HEK293 (cell line): ENCODE data around the gene KNG1.
A peak's percentile ranks its signal among the peaks of the same experiment; 100 is the strongest.

Experiments used
- CTCF ChIA-PET: fragments of 350-600 bp; formaldehyde crosslinking; extraction: SDS; loops from one replicate; lab custom pipeline; 2021; ENCODE audit warnings: antibody characterized with exemption; lab: Yijun Ruan, JAX
- POLR2A ChIA-PET: fragments of 300-600 bp; formaldehyde crosslinking; extraction: SDS; loops from one replicate; lab custom pipeline; 2020; ENCODE audit warnings: antibody characterized with exemption, inconsistent platforms; lab: Yijun Ruan, JAX
- H3K27ac ChIP-seq: fragments of 200-500 bp; sonication (Bioruptor generic); 2 replicates; pipeline ENCODE4 v1.5.1; 2014; ENCODE audit warnings: low read depth, low read length, control low read depth, inconsistent platforms; ENCODE audit errors: extremely low read depth
- H3K36me3 ChIP-seq, 2 experiments: fragments of 200-500 bp in 1 of 2; sonication (Bioruptor generic) in 1 of 2; 1 replicate in 1 of 2; 2 replicates in 1 of 2; pipeline ENCODE4 v1.5.1; 2014 to 2017; ENCODE audit warnings: inconsistent platforms in 2 of 2, low read length in 2 of 2; ENCODE audit not compliant: control insufficient read depth in 2 of 2, insufficient read depth in 1 of 2
- H3K4me1 ChIP-seq: fragments of 200-500 bp; sonication (Bioruptor generic); 2 replicates; pipeline ENCODE4 v1.5.1; 2014; ENCODE audit warnings: mild to moderate bottlenecking, low read length, inconsistent platforms; ENCODE audit not compliant: control insufficient read depth, insufficient read depth
- H3K4me3 ChIP-seq: 2 replicates; pipeline ENCODE4 v1.5.1; 2011; ENCODE audit warnings: low read depth, mild to moderate bottlenecking, control low read depth, low read length, moderate library complexity
- H3K9me3 ChIP-seq: fragments of 200-500 bp; sonication (Bioruptor generic); 2 replicates; pipeline ENCODE4 v1.5.1; 2014; ENCODE audit warnings: low read depth, low read length, inconsistent platforms; ENCODE audit not compliant: control insufficient read depth, insufficient read depth
- GFI1B ChIP-seq: fragments of 450-650 bp; formaldehyde crosslinking; IDR thresholded peaks from 2 replicates; pipeline ENCODE4 v1.5.1; 2016; ENCODE audit warnings: missing biosample characterization, missing genetic modification characterization
- MYNN ChIP-seq: fragments of 450-650 bp; formaldehyde crosslinking; IDR thresholded peaks from 2 replicates; pipeline ENCODE4 v1.5.1; 2016; ENCODE audit warnings: missing biosample characterization, missing genetic modification characterization, borderline replicate concordance
- SCRT1 ChIP-seq: fragments of 450-650 bp; formaldehyde crosslinking; IDR thresholded peaks from 2 replicates; pipeline ENCODE4 v1.5.1; 2016; ENCODE audit warnings: missing biosample characterization, missing genetic modification characterization, borderline replicate concordance
- SCRT2 ChIP-seq: fragments of 450-650 bp; formaldehyde crosslinking; IDR thresholded peaks from 2 replicates; pipeline ENCODE4 v1.5.1; 2016; ENCODE audit warnings: missing biosample characterization, missing genetic modification characterization
- TCF7L2 ChIP-seq: IDR thresholded peaks from 2 replicates; pipeline ENCODE4 v1.6.1; 2011; ENCODE audit warnings: low read depth, mild to moderate bottlenecking, inconsistent platforms, low read length, moderate library complexity, borderline replicate concordance
- TRIM28 ChIP-seq: IDR thresholded peaks from 2 replicates; pipeline ENCODE4 v1.6.1; 2011; ENCODE audit warnings: low read length, control low read depth, borderline replicate concordance
- YY1 ChIP-seq: fragments of 450-650 bp; formaldehyde crosslinking; IDR thresholded peaks from 2 replicates; pipeline ENCODE4 v1.5.1; 2018; ENCODE audit warnings: missing biosample characterization, missing genetic modification characterization
- ZFP37 ChIP-seq: fragments of 450-650 bp; formaldehyde crosslinking; IDR thresholded peaks from 2 replicates; pipeline ENCODE4 v1.5.1; 2016; ENCODE audit warnings: missing biosample characterization, missing genetic modification characterization
- ZNF10 ChIP-seq: fragments of 450-650 bp; formaldehyde crosslinking; IDR thresholded peaks from 2 replicates; pipeline ENCODE4 v1.5.1; 2017; ENCODE audit warnings: missing biosample characterization, missing genetic modification characterization
- ZNF302 ChIP-seq: fragments of 450-650 bp; formaldehyde crosslinking; IDR thresholded peaks from 2 replicates; pipeline ENCODE4 v1.5.1; 2016; ENCODE audit warnings: missing biosample characterization, missing genetic modification characterization, low read depth
- ZNF311 ChIP-seq: fragments of 450-650 bp; formaldehyde crosslinking; IDR thresholded peaks from 2 replicates; pipeline ENCODE4 v1.5.1; 2017; ENCODE audit warnings: missing biosample characterization, missing genetic modification characterization, borderline replicate concordance
- ZNF426 ChIP-seq: fragments of 450-650 bp; formaldehyde crosslinking; IDR thresholded peaks from 2 replicates; pipeline ENCODE4 v1.5.1; 2017; ENCODE audit warnings: missing biosample characterization, missing genetic modification characterization, mild to moderate bottlenecking, inconsistent platforms, moderate library complexity
- ZNF473 ChIP-seq: fragments of 450-650 bp; formaldehyde crosslinking; IDR thresholded peaks from 2 replicates; pipeline ENCODE4 v1.5.1; 2017; ENCODE audit warnings: missing biosample characterization, missing genetic modification characterization
- ZNF660 ChIP-seq: fragments of 450-650 bp; IDR thresholded peaks from 2 replicates; pipeline ENCODE4 v1.5.1; 2018; ENCODE audit warnings: missing biosample characterization, mild to moderate bottlenecking, missing genetic modification characterization
- ZNF664 ChIP-seq: fragments of 450-650 bp; formaldehyde crosslinking; IDR thresholded peaks from 2 replicates; pipeline ENCODE4 v1.5.1; 2016; ENCODE audit warnings: missing biosample characterization, missing genetic modification characterization
- ZNF76 ChIP-seq: fragments of 450-650 bp; formaldehyde crosslinking; IDR thresholded peaks from 2 replicates; pipeline ENCODE4; 2016; ENCODE audit warnings: low read depth, missing biosample characterization, missing genetic modification characterization, borderline replicate concordance
- ZNF785 ChIP-seq: fragments of 450-650 bp; formaldehyde crosslinking; IDR thresholded peaks from 2 replicates; pipeline ENCODE4 v1.5.1; 2016; ENCODE audit warnings: missing biosample characterization, missing genetic modification characterization
- ZSCAN23 ChIP-seq: fragments of 450-650 bp; formaldehyde crosslinking; IDR thresholded peaks from 2 replicates; pipeline ENCODE4 v1.5.1; 2016; ENCODE audit warnings: missing biosample characterization, missing genetic modification characterization
- TF ChIP-seq, protein P1 (sequence below): fragments of 450-650 bp; formaldehyde crosslinking; IDR thresholded peaks from 2 replicates; pipeline ENCODE4 v1.5.1; 2016; ENCODE audit warnings: missing biosample characterization, missing genetic modification characterization, borderline replicate concordance
- TF ChIP-seq, protein P2 (sequence below): fragments of 450-650 bp; formaldehyde crosslinking; IDR thresholded peaks from 2 replicates; pipeline ENCODE4 v1.5.1; 2017; ENCODE audit warnings: missing biosample characterization, missing genetic modification characterization
- TF ChIP-seq, protein P3 (sequence below): fragments of 450-650 bp; formaldehyde crosslinking; IDR thresholded peaks from 2 replicates; pipeline ENCODE4 v1.5.1; 2016; ENCODE audit warnings: missing biosample characterization, missing genetic modification characterization
- TF ChIP-seq, protein P4 (sequence below): fragments of 450-650 bp; formaldehyde crosslinking; IDR thresholded peaks from 2 replicates; pipeline ENCODE4 v1.5.1; 2016; ENCODE audit warnings: missing biosample characterization, missing genetic modification characterization

Gene KNG1

DNA sequence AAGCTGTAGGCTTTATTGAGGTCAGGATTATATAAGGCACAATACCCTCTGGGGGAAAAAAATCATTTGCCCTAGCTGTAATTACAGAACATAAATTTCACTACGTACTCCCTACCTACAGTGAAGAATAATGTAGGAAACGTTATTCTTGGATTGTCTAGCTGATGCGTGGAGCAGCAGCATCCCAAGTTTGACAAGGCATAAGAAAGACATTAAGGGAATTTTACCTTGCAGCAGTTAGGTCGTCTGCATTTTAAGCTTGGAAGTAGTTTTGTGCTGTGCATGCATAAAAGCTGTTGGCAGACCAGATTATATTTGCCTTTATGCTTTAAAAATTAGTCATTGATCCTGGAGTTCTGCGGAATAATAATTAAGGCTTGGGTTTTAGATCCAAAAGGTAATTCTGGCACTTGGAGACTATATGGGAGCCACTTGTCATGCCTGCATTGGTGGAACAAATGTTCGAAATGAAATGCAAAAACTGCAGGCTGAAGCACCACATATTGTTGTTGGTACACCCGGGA lies 68.4 kb downstream of the KNG1 start (continued):
- no peak for TF ChIP-seq ZNF10 (tag by site-specific recombination)
- TF ChIP-seq YY1 (tag by site-specific recombination): no peak
- no peak for TF ChIP-seq TRIM28
- no peak for TF ChIP-seq ZNF473 (tag by site-specific recombination)

DNA sequence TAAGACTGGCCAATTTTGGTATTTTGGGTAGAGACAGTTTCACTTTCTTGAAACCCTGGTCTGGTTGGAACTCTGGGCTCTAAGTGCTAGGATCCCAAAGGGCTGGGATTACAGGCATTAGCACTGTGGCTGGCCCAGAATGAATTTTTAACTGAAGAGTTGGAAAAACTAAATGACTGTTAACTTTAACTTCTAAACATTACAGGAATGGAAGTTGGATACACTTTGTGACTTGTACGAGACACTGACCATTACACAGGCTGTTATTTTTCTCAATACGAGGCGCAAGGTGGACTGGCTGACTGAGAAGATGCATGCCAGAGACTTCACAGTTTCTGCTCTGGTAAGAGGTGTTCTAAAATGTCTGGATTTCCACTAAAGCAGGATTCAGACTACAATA lies 69.8 kb downstream of the KNG1 start:
- H3K9me3 ChIP-seq: no peaks in the 10 kb centered on the region
- no peaks in the 10 kb centered on the region for H3K4me1 ChIP-seq
- no peak overlapping the region; the same call in 1 of the 2 replicates for H3K4me3 ChIP-seq
- CTCF ChIA-PET: no interaction called here
- H3K36me3 ChIP-seq: peaks cover 0 to 83% of the 10 kb centered on the region in 2 experiments; a peak in 2 of 3 replicates
- TF ChIP-seq, protein P1, sequence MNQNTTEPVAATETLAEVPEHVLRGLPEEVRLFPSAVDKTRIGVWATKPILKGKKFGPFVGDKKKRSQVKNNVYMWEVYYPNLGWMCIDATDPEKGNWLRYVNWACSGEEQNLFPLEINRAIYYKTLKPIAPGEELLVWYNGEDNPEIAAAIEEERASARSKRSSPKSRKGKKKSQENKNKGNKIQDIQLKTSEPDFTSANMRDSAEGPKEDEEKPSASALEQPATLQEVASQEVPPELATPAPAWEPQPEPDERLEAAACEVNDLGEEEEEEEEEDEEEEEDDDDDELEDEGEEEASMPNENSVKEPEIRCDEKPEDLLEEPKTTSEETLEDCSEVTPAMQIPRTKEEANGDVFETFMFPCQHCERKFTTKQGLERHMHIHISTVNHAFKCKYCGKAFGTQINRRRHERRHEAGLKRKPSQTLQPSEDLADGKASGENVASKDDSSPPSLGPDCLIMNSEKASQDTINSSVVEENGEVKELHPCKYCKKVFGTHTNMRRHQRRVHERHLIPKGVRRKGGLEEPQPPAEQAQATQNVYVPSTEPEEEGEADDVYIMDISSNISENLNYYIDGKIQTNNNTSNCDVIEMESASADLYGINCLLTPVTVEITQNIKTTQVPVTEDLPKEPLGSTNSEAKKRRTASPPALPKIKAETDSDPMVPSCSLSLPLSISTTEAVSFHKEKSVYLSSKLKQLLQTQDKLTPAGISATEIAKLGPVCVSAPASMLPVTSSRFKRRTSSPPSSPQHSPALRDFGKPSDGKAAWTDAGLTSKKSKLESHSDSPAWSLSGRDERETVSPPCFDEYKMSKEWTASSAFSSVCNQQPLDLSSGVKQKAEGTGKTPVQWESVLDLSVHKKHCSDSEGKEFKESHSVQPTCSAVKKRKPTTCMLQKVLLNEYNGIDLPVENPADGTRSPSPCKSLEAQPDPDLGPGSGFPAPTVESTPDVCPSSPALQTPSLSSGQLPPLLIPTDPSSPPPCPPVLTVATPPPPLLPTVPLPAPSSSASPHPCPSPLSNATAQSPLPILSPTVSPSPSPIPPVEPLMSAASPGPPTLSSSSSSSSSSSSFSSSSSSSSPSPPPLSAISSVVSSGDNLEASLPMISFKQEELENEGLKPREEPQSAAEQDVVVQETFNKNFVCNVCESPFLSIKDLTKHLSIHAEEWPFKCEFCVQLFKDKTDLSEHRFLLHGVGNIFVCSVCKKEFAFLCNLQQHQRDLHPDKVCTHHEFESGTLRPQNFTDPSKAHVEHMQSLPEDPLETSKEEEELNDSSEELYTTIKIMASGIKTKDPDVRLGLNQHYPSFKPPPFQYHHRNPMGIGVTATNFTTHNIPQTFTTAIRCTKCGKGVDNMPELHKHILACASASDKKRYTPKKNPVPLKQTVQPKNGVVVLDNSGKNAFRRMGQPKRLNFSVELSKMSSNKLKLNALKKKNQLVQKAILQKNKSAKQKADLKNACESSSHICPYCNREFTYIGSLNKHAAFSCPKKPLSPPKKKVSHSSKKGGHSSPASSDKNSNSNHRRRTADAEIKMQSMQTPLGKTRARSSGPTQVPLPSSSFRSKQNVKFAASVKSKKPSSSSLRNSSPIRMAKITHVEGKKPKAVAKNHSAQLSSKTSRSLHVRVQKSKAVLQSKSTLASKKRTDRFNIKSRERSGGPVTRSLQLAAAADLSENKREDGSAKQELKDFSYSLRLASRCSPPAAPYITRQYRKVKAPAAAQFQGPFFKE: no peak
- TF ChIP-seq ZNF660 (tag by site-specific recombination) (0 out of 2 replicates have a peak, but pooled peaks have one; percentile 15), MYNN (tag by site-specific recombination) (no peak), ZNF426 (no peak)
- no peak overlapping the region for H3K27ac ChIP-seq
- POLR2A ChIA-PET: no interaction called here

DNA sequence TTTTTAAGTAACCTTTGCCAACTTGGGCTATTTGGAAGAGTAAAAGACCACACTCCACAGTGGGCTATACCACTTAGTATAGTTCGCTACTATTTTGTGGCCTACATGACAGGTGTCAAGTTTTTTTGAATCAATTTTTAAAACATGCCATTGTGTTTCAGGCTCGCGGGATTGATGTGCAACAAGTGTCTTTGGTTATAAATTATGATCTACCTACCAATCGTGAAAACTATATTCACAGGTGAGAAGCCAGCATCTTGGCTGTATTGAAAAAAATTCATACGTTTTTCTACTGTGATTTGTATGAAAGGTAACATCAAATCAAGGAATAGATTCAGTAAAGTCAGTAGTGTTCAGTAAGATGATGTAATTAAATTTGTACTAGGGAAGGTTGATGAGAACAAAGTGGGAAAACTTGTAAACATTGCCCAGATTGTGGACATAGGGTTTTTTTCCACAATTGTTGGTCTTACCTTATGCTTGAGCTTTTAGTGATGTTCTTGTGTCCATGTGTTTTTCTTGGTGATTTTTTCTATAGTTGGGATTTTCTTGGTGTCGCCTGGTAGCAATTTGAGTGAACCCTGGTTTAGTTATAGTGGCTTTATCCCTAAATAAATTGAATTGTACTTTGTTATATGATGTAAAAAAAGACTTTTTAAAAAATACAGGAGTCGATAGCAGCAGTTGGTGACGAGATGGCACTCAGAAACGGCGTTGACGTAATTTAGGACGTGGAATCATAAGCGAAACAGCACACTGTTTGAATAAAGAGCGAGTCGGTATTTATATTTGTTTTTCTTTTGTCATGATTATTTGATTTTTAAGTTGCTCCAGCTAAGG lies 70.7 kb downstream of the KNG1 start:
- H3K9me3 ChIP-seq: no peaks in the 10 kb centered on the region
- CTCF ChIA-PET: no interaction called here
- H3K4me3 ChIP-seq: no peak overlapping the region
- TF ChIP-seq GFI1B (tag by site-specific recombination) (0 out of 2 replicates have a peak, but pooled peaks have one; percentile 17), ZNF76 (tag by site-specific recombination) (no peak), ZNF302 (no peak), TCF7L2 (no peak), ZNF785 (tag by site-specific recombination) (no peak), ZNF664 (tag by site-specific recombination) (no peak), SCRT2 (peak; percentile 91), SCRT1 (peak; percentile 86; the same call in 1 of the 2 replicates), ZFP37 (tag by site-specific recombination) (no peak), ZNF311 (tag by site-specific recombination) (no peak), ZSCAN23 (tag by site-specific recombination) (no peak)
- TF ChIP-seq, protein P2, sequence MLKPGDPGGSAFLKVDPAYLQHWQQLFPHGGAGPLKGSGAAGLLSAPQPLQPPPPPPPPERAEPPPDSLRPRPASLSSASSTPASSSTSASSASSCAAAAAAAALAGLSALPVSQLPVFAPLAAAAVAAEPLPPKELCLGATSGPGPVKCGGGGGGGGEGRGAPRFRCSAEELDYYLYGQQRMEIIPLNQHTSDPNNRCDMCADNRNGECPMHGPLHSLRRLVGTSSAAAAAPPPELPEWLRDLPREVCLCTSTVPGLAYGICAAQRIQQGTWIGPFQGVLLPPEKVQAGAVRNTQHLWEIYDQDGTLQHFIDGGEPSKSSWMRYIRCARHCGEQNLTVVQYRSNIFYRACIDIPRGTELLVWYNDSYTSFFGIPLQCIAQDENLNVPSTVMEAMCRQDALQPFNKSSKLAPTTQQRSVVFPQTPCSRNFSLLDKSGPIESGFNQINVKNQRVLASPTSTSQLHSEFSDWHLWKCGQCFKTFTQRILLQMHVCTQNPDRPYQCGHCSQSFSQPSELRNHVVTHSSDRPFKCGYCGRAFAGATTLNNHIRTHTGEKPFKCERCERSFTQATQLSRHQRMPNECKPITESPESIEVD (tag by site-specific recombination): peak; percentile 58
- TF ChIP-seq, protein P3, sequence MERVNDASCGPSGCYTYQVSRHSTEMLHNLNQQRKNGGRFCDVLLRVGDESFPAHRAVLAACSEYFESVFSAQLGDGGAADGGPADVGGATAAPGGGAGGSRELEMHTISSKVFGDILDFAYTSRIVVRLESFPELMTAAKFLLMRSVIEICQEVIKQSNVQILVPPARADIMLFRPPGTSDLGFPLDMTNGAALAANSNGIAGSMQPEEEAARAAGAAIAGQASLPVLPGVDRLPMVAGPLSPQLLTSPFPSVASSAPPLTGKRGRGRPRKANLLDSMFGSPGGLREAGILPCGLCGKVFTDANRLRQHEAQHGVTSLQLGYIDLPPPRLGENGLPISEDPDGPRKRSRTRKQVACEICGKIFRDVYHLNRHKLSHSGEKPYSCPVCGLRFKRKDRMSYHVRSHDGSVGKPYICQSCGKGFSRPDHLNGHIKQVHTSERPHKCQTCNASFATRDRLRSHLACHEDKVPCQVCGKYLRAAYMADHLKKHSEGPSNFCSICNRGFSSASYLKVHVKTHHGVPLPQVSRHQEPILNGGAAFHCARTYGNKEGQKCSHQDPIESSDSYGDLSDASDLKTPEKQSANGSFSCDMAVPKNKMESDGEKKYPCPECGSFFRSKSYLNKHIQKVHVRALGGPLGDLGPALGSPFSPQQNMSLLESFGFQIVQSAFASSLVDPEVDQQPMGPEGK (tag by site-specific recombination): no peak
- TF ChIP-seq, protein P4, sequence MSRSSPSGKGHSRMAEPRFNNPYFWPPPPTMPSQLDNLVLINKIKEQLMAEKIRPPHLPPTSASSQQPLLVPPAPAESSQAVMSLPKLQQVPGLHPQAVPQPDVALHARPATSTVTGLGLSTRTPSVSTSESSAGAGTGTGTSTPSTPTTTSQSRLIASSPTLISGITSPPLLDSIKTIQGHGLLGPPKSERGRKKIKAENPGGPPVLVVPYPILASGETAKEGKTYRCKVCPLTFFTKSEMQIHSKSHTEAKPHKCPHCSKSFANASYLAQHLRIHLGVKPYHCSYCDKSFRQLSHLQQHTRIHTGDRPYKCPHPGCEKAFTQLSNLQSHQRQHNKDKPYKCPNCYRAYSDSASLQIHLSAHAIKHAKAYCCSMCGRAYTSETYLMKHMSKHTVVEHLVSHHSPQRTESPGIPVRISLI: peak; percentile 40; the same call in 1 of the 2 replicates

More for the DNA sequence above, 70.7 kb downstream of the KNG1 start:
- Histone ChIP-seq H3K36me3 (peaks cover 0 to 92% of the 10 kb centered on the region in 2 experiments; a peak in 2 of 3 replicates), H3K27ac (0 out of 2 replicates have a peak overlapping the region, but pooled peaks have one; percentile 10), H3K4me1 (no peaks in the 10 kb centered on the region)
- POLR2A ChIA-PET: no interaction called here
